HFF-Myc (cell line): Measurements from ENCODE around the gene OTOG.

Experiments
- DNase-seq: peaks from one replicate; pipeline ENCODE4 v3.0.0-alpha.2; 2011; ENCODE audit warnings: low read depth; ENCODE audit errors: extremely low read depth
- H3K4me3 ChIP-seq: replicated peaks from 2 replicates; pipeline ENCODE4 v1.5.1; 2011; ENCODE audit warnings: low read depth, mild to moderate bottlenecking, control low read depth, low read length
- CTCF ChIP-seq: IDR thresholded peaks from 2 replicates; pipeline ENCODE4 v1.5.1; 2012; ENCODE audit warnings: mild to moderate bottlenecking, low read depth, low read length, control low read depth; ENCODE audit errors: missing control alignments

The OTOG gene

GRCh38 chr11:17510507-17511206 is 36.4 kb upstream of the OTOG start:
- no peak for TF ChIP-seq CTCF
- H3K4me3 ChIP-seq, result no peak overlapping the region

GRCh38 chr11:17511571-17511970 is 35.5 kb upstream of the OTOG start:
- DNase-seq, result no peak
- TF ChIP-seq CTCF, result no peak
- no peak overlapping the region for H3K4me3 ChIP-seq

More at GRCh38 chr11:17510507-17511206, 36.4 kb upstream of the OTOG start:
- DNase-seq, result no peak

GRCh38 chr11:17512101-17512500 is 35.0 kb upstream of the OTOG start:
- DNase-seq, result no peak
- TF ChIP-seq CTCF, result no peak
- H3K4me3 ChIP-seq, result no peak overlapping the region

GRCh38 chr11:17513853-17514252 is 33.2 kb upstream of the OTOG start:
- no peak for TF ChIP-seq CTCF
- no peak for DNase-seq
- no peak overlapping the region for H3K4me3 ChIP-seq

- H3K4me3 ChIP-seq, result no peak overlapping the region
- DNase-seq, result no peak
- no peak for TF ChIP-seq CTCF
Observed at GRCh38 chr11:17514476-17514875, 32.6 kb upstream of the OTOG start.

- no peak for DNase-seq
- no peak for TF ChIP-seq CTCF
- H3K4me3 ChIP-seq, result no peak overlapping the region
Observed at GRCh38 chr11:17515443-17516176, 31.4 kb upstream of the OTOG start.
